GM04504 (cell line): ENCODE results near the gene PPIF.

Experiments used
- DNase-seq: peaks from one replicate; pipeline ENCODE4 v3.0.0-alpha.2; 2012; ENCODE audit warnings: low read depth

PPIF gene

DNA sequence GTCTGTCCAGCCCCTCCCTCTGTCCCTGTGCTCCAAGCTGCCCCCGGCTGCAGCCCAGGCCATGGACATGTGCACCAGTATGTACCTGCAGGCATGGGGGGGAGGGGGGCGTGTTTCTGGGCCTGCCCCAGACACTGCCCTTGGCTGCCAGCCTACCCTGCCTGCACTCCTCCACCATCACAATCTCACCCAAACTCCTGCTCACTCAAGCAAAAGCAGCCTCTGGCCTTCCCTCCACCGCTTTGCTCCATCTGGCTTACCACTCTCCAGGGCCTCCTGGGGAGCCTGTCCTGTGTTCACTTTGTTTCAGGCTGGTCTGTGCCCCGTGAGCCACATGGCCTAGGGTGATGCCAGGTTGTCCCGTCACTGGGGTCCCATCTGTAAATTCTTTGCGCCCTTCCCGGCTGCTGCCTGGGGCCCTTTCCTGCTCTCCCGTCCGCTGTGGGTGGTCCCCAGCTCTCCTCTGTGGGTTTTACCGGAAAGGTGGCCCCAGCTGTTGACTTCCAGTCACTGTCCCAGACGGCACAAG lies 33.3 kb upstream of the PPIF start:
- DNase-seq: no peak

DNA sequence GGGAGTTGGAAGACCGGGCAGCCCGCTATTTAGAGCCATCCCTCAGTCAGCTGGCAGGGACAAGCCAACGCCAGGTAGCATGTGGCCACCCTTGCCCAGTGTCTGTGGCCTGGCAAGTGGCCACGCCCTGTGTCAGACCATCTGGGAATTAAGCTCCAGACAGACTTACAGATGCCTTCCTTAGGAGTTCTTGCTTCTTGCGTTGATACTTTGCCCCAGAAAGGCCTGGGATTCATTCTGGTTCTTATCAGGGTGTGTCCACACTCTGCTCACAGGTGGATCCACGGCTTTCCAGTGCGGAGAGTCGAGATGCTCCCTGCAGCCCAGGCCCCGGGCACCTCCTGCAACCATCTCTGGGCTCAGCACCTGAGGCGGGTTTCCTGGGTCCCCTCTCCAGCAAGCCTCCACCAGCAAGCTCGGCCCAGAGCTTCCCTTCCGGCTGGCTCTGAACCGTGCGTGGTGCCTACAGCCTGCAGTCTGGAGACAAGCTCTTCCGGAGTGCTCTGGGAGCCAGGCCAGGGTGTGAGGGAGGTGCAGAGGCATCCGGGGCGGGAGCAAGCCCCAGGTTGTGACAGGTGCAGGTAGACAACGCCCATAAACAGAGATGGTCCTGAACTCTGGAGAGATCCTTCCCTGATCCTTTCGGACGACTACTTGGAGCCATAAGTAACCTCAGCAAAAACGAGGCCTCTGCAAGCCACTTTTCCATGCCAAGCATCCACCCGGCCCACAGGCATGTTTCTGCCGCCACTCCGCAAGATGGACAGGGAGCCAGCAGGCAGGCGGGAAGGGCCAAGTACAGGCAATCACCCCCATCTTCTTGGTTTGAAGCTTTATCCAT lies 32.3 kb upstream of the PPIF start:
- DNase-seq: no peak

DNA sequence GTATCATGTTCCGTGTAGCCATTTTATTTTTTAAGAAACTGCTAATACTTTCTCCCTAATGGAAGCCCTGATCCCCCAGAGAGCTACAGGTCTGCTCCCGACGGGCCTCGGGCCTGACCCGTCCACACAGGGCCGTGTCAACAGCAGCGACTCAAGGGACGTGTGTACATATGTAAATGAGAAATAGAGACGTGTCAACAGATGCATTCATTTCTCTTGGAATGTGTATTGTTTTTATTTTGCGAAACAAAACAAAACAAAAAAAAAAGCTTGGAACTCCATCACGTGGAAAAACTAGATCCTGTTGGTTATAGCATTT lies 31.7 kb upstream of the PPIF start:
- DNase-seq: no peak

DNA sequence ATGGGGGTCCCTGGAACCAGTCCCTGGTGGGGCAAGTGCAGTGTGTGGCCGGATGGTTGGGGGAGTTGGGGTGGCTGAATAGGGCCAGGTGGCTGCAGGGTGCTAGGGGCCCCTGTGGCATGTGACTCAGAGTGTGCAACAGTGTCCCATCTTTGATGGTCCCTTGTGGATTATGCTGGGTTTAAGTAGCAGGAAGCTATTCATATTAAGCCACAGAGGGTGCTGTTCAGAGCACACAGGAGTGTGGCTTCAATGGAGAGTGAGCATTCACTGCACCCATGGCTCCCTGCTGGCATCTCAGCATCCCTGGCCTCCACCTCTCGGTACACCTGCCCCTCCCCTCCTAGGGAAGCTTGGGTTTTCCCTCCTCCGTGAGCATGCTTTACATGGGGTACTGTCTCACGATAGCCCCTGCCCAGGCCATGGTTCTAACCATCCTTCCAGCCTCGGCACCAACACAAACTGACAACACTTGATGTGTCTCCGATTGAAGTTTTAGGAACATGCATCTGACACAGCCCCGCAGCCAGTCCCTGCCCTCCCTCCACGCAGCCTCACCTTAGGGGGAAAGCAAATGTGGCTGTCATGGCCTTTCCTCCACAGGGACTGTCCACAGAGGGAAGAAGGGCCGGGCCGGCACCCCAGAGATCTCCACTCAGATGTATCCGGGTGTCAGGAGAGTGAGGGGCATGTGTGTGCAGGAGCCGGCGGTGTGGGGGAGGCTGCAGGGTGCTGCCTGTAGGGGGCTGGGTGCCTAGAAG lies 30.4 kb upstream of the PPIF start:
- DNase-seq: no peak

DNA sequence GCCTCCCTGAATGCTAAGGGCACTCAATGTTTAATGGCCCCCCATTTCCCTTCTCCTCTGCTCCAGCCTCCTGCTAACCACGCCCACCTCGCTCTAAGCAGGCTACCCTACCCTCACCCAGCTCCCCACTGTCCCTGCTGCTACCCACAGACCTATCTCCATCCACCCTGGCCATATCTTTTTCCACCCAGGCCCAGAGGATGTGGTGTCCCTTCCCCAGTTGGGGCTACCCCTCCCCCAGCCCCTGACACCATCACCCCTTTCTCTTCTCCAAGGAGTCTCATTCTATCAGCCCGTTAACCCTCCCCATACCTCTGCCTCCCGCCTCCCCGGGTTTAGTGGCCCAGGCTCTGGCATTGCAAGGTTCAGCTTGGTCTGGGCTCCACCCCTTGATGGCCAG lies 28.9 kb upstream of the PPIF start:
- no peak for DNase-seq

DNA sequence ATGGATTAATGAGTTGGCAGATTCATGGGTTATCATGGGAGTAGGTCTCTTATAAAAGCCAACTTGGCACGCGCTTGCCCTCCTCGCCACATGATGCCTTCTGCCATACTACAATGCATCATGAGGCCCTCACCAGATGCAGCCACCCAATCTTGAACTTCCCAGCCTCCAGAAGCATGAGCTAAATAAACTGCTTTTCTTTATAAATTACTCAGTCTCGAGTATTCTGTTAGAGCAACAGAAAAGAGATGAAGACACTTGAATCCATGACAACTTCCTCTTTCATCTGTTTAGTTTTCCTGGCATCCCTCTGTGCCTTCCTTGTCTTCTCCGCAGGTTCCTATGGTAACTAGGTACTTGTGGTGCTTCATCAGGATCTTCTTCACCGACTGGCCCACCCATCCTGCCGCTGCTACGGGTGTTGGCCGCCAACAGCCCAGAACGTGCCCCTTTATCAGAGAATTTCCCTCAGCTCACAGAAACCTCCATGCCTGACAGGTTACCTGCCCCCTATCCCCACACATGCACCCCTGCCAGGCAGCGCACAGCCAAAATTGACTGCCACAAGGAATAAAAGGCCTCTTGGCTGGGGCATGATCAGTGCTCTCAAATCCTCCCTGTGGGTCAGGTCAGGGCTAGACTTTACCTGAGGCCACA lies 28.0 kb upstream of the PPIF start:
- DNase-seq: no peak

DNA sequence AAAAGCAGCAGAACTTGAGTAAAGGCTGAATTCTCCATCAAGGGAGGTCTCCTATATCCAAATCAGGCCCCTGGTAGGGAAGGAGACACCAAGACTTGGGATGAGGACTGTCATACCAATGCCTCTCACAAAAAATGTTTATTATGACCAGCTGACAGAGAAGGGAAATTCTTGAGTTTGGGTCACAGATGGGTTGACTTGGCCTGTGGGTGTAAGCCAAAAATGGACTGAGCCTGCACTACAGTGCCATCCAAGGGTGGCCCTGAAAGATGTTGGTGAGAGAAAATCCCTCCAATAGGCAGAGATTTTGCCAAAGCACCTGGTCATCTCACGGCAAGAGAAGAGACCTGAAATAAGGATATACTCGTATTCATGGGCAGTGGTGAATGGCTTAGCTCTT lies 27.0 kb upstream of the PPIF start:
- DNase-seq: no peak

DNA sequence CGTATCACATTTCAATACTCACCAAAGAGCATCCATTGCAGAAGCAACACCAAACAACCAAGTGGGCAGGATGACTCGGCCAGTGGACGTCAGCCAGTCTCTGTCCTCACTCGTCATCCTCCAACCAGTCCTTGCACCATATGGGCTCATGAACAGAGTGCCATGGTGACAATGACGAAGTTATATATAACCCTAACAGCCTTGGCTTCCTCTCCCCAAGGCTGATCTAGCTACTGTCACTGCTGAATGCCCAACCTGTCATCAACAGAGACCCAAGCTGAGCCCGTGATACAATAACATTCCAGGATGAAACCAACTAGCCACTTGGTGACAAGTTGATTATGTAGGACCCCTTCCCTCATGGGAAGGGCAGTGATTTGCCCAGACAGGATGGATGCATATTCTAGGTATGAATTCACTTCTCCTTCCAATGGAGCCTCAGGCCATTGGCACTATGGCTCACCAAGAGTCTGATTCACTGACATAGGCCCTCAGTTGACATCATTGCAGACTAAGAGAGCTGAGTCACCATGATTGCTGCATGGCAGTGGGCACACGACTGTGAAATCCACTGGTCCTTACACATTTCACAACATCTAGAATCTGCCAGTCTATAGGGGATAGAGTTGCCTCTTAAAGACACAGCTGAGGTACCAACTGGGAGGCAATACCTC lies 26.3 kb upstream of the PPIF start:
- peak; percentile 84 for DNase-seq

DNA sequence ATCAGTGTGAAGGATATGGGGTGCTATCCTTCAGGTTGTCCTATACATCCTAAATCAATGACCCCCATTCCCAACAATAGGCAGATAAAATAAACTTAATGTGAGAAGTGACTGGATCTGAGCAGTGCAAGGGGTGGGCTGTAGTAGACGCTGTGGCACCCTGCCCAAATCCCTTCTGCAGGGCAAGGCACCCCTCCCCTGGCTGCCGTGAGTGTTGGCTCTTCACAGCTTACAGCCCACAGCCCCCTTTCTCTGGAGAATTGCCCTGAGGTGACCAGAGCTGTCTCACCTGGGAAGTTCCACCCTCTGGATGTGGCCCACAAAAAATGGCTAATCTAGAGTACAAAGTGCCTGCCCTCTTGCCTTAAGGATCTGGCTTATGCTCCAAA lies 25.8 kb upstream of the PPIF start:
- DNase-seq: no peak

DNA sequence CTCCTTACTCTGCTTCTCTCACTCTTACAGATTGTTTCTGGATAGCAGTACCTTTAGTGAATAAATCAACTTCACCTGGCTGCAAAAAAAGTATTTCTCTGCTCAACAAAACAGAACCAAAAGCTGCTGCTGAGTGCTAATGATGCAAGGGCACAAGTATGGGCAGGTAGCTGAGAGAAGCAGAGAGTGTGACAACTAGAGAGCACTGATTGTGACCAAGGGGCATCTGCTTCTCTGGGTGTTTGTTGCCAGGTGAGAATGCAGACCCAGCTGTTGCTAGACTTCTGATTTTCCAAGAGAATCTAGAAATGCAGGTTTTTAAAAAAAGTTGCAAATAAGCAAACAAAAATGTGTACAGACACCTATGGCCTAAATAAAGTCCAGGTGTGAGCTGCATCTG lies 25.3 kb upstream of the PPIF start:
- no peak for DNase-seq

DNA sequence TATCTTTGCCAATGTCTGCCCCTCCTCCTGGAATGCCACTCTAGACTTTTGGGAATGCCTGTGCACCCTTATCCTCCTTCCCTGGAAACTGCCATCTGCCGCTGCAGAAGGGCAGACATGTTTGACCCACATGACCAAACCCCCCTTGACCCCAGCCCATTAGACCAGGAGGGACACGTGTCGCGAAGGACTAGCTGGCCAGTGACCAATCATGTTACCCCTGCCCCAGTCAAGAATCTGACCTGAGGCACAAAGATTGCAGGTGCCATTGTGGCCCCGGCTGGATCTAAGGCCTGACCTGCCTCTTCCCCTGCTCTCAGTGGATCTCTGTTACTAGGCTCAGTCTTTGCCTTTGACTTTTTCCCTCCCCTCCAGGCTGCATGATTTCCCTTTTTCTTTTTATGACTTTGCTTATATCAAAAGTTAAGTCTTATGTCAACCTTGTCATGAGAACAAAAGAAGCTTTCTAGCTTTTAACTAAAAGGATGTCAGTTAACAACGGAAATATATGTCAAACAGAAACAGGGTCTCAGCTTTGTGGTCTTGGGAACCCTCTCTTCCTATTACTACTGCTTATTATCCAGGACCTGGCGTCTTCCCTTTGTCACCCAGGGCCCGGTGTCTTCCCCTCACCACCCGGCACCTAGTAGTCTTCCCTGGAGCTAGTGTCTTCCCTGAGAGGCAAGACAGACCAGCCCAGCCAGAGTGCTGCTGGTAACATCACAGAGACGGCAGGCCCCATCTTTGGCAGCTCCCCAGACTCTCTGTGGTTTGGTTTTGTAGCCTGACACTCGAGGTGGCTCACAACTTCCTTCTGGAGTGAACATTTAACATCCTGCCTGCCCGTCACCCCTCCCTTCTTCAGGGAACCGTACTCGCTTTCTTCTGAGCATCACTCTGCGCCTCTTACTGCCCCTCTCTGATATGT lies 24.4 kb upstream of the PPIF start:
- peak; percentile 87 for DNase-seq

DNA sequence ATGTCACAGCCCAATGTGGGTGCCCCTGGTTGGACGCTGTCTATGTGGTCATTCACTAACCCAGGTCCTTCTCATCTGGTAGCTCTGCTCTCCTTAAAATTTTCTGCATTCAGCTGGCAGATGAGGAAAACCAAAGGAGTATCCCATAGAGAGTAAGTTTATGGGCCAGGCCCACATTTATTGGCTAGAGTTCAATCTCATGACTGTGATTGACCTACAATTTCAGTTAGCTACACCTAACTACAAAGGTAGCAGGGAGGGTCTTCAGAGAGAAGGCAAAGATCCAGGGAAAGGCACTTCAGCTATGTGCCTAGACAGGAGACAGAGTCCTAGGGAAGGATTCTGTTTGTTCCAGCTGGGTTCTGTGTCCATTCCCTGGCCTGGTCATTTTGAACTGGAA lies 23.7 kb upstream of the PPIF start:
- no peak for DNase-seq

DNA sequence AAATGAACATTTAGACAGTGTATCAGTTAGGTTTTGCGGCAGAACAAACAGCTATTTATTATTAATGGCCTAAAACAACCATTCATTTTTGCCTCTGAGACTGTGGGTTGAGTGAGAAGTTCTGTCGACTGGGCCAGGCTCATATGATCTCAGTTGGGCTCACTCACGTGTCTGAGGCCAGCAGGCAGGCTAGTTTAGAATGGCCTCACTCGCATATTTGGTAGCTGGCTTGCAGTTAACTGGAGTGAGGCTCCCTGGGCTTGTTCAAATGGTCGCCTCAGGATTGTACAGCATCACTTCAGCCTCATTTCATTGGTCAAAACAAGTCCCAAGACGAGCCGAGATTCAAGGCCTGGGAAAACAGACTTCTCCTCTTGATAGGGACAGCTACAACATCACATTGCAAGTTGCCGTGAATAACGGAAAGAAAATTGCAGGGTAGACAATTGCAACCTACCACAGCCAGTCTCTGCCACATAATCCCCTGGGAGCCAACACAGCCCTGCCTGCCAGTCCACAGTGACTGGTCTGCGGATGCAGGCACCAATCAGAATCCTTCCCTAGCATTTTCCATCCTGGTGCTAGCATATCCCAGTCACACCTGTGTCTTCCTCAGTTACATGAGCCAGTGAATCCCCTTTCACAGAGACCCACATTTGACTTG lies 23.1 kb upstream of the PPIF start:
- no peak for DNase-seq

DNA sequence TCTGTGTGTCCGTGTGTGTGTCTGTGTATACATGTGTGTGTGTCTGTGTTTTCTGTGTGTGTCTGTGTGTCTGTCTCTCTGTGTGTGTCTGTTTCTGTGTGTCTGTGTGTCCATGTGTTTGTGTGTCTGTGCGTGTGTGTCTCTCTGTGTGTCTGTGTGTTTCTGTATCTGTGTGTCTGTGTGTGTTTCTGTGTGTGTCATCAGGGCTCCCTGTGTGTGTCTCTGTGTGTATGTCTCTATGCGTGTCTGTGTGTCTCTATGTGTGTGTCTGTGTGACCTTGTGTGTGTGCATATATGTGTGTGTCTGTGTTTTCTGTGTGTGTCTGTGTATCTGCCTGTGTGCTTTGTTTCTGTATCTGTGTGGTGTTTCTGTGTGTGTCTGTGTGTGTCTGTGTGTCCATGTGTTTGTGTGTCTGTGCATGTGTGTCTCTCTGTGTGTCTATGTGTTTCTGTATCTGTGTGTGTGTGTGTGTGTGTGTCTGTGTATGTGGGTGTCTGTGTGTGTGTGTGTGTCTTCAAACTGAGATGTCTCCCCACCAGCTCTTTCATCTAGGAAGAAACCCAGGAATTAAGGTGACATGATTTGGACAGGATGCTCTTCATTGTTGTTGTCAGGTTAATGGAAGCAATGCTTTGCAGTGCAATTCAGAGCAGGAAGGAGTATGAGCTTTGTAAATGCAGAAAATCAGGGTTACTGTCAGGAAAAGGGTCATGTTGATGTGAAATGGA lies 20.7 kb upstream of the PPIF start:
- DNase-seq: no peak

DNA sequence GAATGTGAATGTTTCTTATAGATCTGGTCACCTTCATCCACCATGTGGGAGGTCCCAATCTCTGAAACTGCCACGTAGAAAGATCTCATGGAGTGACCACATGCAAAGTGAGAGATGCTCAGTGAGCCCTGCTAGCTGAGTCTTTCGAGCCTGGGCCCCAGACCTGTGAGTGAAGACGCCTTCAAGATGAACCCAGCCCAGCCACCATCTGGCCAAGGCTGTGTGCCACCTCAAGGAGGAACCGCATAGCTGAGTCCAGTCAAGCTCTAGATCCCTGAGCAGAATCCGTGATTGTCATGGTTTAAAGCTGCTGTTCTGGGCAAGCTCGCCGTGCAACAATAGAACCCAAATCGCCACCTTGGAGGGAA lies 20.2 kb upstream of the PPIF start:
- no peak for DNase-seq

DNA sequence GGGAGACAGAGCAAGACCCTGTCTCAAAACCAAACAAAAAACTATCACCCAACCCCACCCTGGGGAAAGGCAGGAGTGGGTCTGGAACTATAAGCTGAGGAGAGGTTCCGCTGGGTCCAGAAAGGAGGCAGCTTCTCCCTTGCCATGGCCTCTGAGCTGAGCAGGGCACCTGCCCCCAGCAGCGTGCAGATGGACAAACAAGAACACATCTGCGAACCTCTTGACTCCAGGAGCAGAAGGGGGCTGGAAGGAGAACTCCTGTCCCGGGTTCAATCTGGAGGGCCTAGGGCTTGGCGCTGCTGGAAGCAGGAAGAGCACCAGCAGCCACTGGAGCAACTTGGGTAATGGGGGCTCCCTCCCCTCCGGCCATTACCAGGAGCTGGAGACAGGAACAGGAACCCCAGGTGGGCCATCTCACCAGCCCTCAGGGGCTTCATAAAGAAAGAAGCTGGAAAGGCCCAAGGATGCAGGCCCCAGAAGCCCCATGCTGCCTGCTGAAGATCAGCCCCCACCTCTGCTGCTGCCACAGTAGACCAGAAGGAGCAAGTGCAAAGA lies 19.0 kb upstream of the PPIF start:
- DNase-seq: no peak

DNA sequence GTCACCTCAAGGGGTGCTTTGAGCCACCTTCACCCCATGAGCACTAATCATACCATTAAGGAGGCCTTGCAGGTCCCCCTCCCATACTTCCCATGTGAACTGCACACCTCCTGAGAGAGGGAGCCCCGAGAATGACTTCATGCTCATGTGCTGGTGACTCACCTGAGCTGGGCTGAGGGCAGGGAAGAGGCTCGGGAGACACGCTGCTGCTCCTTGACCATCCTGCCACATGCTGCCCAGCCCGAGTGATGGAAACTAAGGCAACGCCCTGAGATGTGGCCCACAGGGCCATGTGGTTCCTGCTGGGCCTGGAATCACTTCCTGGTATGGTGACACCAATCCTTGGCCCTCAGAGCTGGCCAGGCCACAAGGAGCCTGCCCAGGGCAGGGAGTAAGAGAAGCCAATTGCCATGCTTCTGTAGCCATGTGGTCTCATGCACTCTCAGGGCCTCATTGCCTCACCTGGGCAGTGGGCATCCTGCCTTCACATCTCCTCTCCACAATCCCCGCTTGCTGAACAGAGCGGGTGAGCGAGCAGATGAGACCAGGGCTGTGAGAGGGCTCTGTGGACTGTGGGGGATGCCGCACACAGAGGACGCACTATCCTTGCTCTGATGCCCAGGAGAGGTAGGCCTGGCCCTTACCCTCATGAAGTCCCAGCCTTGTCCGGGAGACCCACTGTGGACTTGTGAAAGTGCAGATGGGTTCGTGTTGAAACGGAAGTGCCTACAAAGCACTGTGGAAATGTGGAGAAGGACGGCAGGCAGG lies 18.3 kb upstream of the PPIF start:
- no peak for DNase-seq

DNA sequence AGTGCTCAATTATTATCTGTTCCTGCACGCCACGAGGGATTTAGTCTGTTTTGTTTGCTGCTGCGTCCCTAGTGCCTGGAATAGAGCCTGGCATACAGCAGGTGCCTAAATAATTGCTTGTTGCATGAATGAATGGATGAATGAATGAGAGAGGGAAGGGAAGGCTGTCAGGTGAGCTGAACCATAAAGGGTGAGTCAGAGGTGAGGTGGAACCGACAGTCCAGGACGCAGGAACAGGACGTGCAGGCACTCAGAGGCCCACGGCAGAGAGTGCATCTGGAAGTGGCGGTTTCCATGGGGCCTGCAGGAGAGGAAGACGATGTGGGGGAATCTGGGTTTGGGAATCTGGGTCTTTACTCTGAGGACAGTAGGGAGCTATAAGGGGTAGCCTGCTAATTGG lies 17.7 kb upstream of the PPIF start:
- DNase-seq: no peak

DNA sequence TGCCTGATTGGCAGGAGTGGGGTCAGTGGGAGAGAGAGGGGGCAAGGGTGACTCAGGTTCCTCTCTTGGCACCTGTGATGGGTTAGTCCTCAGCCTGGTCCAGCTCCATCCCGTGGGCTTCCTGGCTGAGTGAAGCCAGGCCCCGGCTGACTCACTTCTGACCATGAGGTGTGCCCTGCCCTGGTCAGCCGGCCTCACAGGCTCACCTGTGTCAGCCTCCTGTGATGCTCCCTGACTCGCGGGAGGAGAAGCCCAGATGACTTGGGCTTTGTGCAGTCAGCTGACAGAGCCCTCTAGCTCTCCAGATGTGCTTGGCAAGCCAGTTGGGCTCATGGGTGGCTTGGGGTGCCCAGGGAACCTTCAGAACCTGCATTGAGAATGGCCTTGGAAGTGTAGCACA lies 16.0 kb upstream of the PPIF start:
- DNase-seq: no peak
